Naive thymus-derived CD8-positive, alpha-beta T cell (primary cell): ENCODE measurements around the gene USO1. TPM values are rescaled to one million over a fixed set of nuclear protein-coding genes. Genes with fewer than 3 reads are reported as not detected.
"Not testable (repeated sequence)": the region's sequence is repeated elsewhere in the genome, so short reads cannot be mapped to it uniquely, and the experiment has no call there.

Source experiments
- ATAC-seq, 2 donors: fragments of 150-1000 bp; cut with Tn5 transposase in 1 of 2; sonication (Bioruptor Pico), chemical (Tn5 transposase) in 1 of 2; 1 replicate in 1 of 2; 2 replicates in 1 of 2; pipeline ENCODE4 v1.10.0; 2021; ENCODE audit warnings: mild to moderate bottlenecking in 2 of 2, moderate library complexity in 2 of 2
- POLR2A ChIA-PET: fragments of 350-600 bp; sonication (Branson Sonifier 250); formaldehyde crosslinking; loops from one replicate; lab custom pipeline; 2021; ENCODE audit warnings: antibody characterized with exemption; lab: Charles Lee
- DNase-seq, 10 donors: peaks; one replicate each; pipeline versions ENCODE4 v3.0.0 to v3.0.0-alpha.2; 2020 to 2022
- H3K27ac Mint-ChIP-seq, 10 donors: one replicate each; pipeline ENCODE4 v1.8.0; 2020 to 2022; ENCODE audit warnings: mild to moderate bottlenecking in 10 of 10, mixed read lengths in 10 of 10, moderate library complexity in 4 of 10, inconsistent platforms in 1 of 10
- H3K27me3 Mint-ChIP-seq, 5 donors: one replicate each; pipeline ENCODE4 v1.8.0; 2021 to 2022; ENCODE audit warnings: mixed read lengths in 5 of 5
- H3K36me3 Mint-ChIP-seq, 3 donors: one replicate each; pipeline ENCODE4 v1.8.0; 2020 to 2022; ENCODE audit warnings: mixed read lengths in 3 of 3, mild to moderate bottlenecking in 2 of 3, inconsistent platforms in 1 of 3
- H3K4me1 Mint-ChIP-seq, 4 donors: one replicate each; pipeline ENCODE4 v1.8.0; 2021 to 2022; ENCODE audit warnings: mixed read lengths in 4 of 4
- H3K4me3 Mint-ChIP-seq, 10 donors: one replicate each; pipeline ENCODE4 v1.8.0; 2020 to 2022; ENCODE audit warnings: mild to moderate bottlenecking in 10 of 10, mixed read lengths in 10 of 10, moderate library complexity in 6 of 10, inconsistent platforms in 1 of 10
- H3K9me3 Mint-ChIP-seq, 9 donors: one replicate each; pipeline ENCODE4 v1.8.0; 2020 to 2022; ENCODE audit warnings: mixed read lengths in 9 of 9, mild to moderate bottlenecking in 3 of 9, inconsistent platforms in 1 of 9, moderate library complexity in 1 of 9
- polyA plus RNA-seq, 3 donors: library from polyadenylated mRNA; unstranded; fragments of 300-500 nt; fragmentation: Illumina TruSeq; gene quantifications; one replicate each; pipeline ENCODE4 v1.2.3, GENCODE V29; 2021
- total RNA-seq, 8 experiments: library from RNA in 2 of 8; stranded (reverse) in 2 of 8; gene quantifications; one replicate each; pipeline ENCODE4 v1.2.3 and lab custom pipeline; 2021 to 2026

Gene USO1
- total and polyA plus RNA-seq, 5 experiments from 2014 or later = 22.0 to 36.6 (median 26.5) TPM

DNA sequence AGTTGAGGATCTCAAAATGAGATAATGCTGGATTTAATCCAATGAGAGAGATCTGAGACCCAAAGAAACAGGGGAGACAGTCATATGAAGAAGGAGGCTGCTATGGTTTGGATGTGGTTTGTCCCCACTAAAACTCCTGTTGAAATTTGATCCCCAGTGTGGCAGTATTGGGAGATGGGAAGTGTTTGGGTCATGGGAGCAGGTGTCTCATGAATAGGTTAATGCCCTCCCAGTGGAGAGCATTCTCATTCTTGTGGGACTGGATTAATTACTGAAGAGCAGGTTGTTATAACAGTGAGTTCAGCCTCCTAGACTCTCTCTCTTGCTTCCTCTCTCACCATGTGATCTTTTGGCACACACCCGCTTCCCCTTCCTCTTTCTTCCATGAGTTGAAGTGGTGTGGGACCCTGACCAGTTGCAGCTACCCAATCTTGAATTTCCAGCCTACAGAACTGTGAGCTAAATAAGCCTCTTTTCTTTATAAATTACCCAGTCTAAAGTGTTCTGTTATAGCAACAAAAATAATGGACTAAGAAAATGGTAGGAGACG lies 107.6 kb downstream of the USO1 start:
- H3K4me1 Mint-ChIP-seq = peaks cover 0 to 2% (median 0%) of the 10 kb centered on the region in 4 donors
- H3K4me3 Mint-ChIP-seq = no peak overlapping the region
- no peak overlapping the region for H3K27ac Mint-ChIP-seq
- POLR2A ChIA-PET = no interaction called here
- DNase-seq (no peak), ATAC-seq (no peak)
- no peaks in the 10 kb centered on the region for H3K36me3 Mint-ChIP-seq
- peaks cover 0 to 4% (median 0%) of the 10 kb centered on the region in 5 donors for H3K27me3 Mint-ChIP-seq
- H3K9me3 Mint-ChIP-seq = peaks cover 0 to 10% (median 0%) of the 10 kb centered on the region in 9 donors

- POLR2A ChIA-PET = no interaction called here
- Mint-ChIP-seq H3K36me3 (no peaks in the 10 kb centered on the region), H3K27me3 (peaks cover 0 to 4% (median 0%) of the 10 kb centered on the region in 5 donors), H3K9me3 (peaks cover 0 to 10% (median 0%) of the 10 kb centered on the region in 9 donors), H3K27ac (no peak overlapping the region), H3K4me3 (no peak overlapping the region), H3K4me1 (peaks cover 0 to 2% (median 0%) of the 10 kb centered on the region in 4 donors)
- DNase-seq (no peak), ATAC-seq (no peak)
Measured at GRCh38 chr4:75834095-75834771, 109.9 kb downstream of the USO1 start.

- Mint-ChIP-seq H3K4me3 (no peak overlapping the region), H3K4me1 (peaks cover 0 to 2% (median 0%) of the 10 kb centered on the region in 4 donors), H3K27me3 (peaks cover 0 to 4% (median 0%) of the 10 kb centered on the region in 5 donors), H3K9me3 (peaks cover 0 to 10% (median 0%) of the 10 kb centered on the region in 9 donors), H3K27ac (no peak overlapping the region), H3K36me3 (no peaks in the 10 kb centered on the region)
- no peak for ATAC-seq
- POLR2A ChIA-PET = no interaction called here
- no peak for DNase-seq
Measured at GRCh38 chr4:75834772-75835154, 110.4 kb downstream of the USO1 start.

- ATAC-seq (no peak), DNase-seq (no peak)
- H3K9me3 Mint-ChIP-seq = no peaks in the 10 kb centered on the region
- no peak overlapping the region for H3K4me3 Mint-ChIP-seq
- no peaks in the 10 kb centered on the region for H3K4me1 Mint-ChIP-seq
- no peaks in the 10 kb centered on the region for H3K36me3 Mint-ChIP-seq
- POLR2A ChIA-PET = no interaction called here
- no peak overlapping the region for H3K27ac Mint-ChIP-seq
- H3K27me3 Mint-ChIP-seq = no peaks in the 10 kb centered on the region
Measured at GRCh38 chr4:75841641-75842520, 117.5 kb downstream of the USO1 start.

DNA sequence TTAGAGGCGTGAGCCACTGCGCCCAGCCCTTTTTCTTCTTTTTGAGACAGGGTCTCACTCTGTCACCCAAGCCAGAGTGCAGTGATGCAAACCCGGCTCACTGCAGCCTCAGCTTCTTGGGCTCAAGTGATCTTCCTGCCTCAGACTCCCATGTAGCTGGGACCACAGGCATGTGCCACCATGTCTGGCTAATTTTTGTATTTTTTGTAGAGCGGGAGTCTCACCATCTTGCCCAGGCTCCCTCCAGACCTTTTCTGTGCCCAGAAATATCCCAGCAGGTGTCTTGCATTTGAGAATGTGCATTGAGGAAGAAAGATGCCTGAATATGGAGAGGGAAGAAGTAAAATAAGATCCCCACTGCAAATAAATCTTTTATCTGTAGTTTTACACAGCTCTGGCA lies 119.2 kb downstream of the USO1 start:
- no peak overlapping the region for H3K27ac Mint-ChIP-seq
- H3K36me3 Mint-ChIP-seq = no peaks in the 10 kb centered on the region
- no peaks in the 10 kb centered on the region for H3K9me3 Mint-ChIP-seq
- H3K4me1 Mint-ChIP-seq = peaks cover 0 to 2% (median 0%) of the 10 kb centered on the region in 4 donors
- DNase-seq (no peak), ATAC-seq (no peak)
- no peak overlapping the region for H3K4me3 Mint-ChIP-seq
- peaks cover 0 to 3% (median 0%) of the 10 kb centered on the region in 5 donors for H3K27me3 Mint-ChIP-seq
- POLR2A ChIA-PET = no interaction called here

GRCh38 chr4:75844151-75844662 lies 119.8 kb downstream of the USO1 start:
- DNase-seq = no peak
- Mint-ChIP-seq H3K27ac (no peak overlapping the region), H3K4me3 (no peak overlapping the region), H3K27me3 (peaks cover 0 to 3% (median 0%) of the 10 kb centered on the region in 5 donors), H3K36me3 (no peaks in the 10 kb centered on the region), H3K9me3 (no peaks in the 10 kb centered on the region), H3K4me1 (peaks cover 0 to 2% (median 0%) of the 10 kb centered on the region in 4 donors)
- ATAC-seq = no peak
- POLR2A ChIA-PET = no interaction called here

- Mint-ChIP-seq H3K27me3 (peaks cover 0 to 3% (median 0%) of the 10 kb centered on the region in 5 donors), H3K4me1 (peaks cover 0 to 2% (median 0%) of the 10 kb centered on the region in 4 donors), H3K36me3 (no peaks in the 10 kb centered on the region), H3K27ac (no peak overlapping the region), H3K9me3 (no peaks in the 10 kb centered on the region), H3K4me3 (no peak overlapping the region)
- ATAC-seq (no peak), DNase-seq (no peak)
- POLR2A ChIA-PET = no interaction called here
Measured at GRCh38 chr4:75845992-75846391, 121.6 kb downstream of the USO1 start.

DNA sequence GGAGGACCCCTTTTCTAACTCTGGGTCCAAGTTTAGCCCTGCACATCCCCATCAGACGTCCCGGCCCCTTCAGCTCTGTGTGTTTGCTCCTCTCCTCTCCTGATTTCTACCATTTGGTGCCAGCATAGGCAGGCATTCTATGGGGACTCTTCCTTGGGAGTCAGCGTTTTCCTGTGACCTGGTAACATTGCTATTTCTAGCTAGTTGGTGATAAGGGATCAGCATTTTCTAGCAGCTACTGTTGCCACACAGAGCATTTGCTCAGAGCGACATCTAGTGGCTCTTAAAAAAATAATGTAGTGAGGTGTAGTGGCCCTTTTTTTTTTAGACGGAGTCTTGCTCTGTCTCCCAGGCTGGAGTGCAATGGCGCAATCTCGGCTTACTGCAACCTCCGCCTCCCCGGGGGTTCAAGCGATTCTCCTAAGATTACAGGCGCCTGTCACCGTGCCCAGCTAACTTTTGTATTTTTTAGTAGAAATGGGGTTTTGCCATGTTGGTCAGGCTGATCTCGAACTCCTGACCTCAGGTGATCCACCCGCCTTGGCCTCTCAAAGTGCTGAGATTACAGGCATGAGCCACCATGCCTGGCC lies 123.9 kb downstream of the USO1 start:
- not testable (repeated sequence) for H3K4me3 Mint-ChIP-seq, H3K27ac Mint-ChIP-seq
- peak; percentile 79 to 80 for ATAC-seq

DNA sequence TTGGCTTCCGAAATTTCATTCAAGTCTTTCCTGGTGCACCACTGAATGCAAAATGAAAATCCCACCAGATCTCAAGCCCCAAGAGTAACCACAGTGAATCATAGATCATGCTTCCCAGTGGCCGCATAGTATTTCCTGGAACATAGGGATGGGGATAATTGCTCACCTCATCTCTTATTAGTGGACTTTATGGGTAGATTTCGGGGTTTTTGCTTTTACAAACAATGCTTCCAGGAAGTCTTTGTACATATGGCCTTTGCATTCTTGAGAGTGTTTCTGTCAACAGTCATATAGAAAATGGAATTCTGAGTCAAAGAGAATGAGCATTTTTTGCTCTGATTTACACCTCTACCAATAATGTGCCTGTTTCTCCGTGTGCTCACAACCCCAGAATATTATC lies 124.5 kb downstream of the USO1 start:
- POLR2A ChIA-PET = no interaction called here
- Mint-ChIP-seq H3K4me1 (peaks cover 0 to 2% (median 0%) of the 10 kb centered on the region in 4 donors), H3K9me3 (no peaks in the 10 kb centered on the region)

More for the DNA sequence above, 123.9 kb downstream of the USO1 start:
- H3K4me1 Mint-ChIP-seq, H3K36me3 Mint-ChIP-seq, H3K9me3 Mint-ChIP-seq, POLR2A ChIA-PET: not testable (repeated sequence)
- peak in 5 of 10 donors; percentile 10 to 54 (median 35) for DNase-seq
- peaks cover 3 to 12% (median 6%) of the 10 kb centered on the region in 5 donors for H3K27me3 Mint-ChIP-seq

DNA sequence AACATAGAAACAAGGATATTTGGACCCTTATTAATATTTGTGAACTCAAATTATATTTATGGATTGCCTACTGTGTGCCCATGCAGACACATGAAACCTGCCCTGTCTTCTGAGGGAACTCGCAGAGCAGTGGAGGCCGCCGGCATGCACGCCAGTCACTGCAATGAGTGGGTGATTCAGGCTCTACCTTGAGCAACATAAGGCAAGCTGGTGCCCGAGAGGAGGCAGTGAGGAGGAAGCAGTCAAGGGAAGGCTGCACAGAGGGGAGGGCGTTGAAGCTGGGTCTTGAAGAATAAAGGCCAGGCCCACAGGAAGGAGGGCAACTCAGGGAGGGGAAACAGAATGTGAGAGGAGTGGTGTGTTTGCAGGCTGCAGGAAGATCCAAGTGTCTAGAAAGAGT lies 125.1 kb downstream of the USO1 start:
- DNase-seq (no peak), ATAC-seq (no peak)
- H3K4me1 Mint-ChIP-seq = peaks cover 0 to 2% (median 0%) of the 10 kb centered on the region in 4 donors
- POLR2A ChIA-PET = no interaction called here
- no peak overlapping the region for H3K4me3 Mint-ChIP-seq
- peaks cover 3 to 15% (median 7%) of the 10 kb centered on the region in 5 donors for H3K27me3 Mint-ChIP-seq
- peak overlapping the region in 2 of 10 donors; percentile 18 to 56 for H3K27ac Mint-ChIP-seq
- H3K36me3 Mint-ChIP-seq = no peaks in the 10 kb centered on the region
- no peaks in the 10 kb centered on the region for H3K9me3 Mint-ChIP-seq

More for the DNA sequence above, 124.5 kb downstream of the USO1 start:
- Mint-ChIP-seq H3K27ac (peak overlapping the region in 1 of 10 donors; percentile 56), H3K27me3 (peaks cover 3 to 15% (median 7%) of the 10 kb centered on the region in 5 donors), H3K4me3 (no peak overlapping the region), H3K36me3 (no peaks in the 10 kb centered on the region)
- DNase-seq (no peak), ATAC-seq (no peak)

DNA sequence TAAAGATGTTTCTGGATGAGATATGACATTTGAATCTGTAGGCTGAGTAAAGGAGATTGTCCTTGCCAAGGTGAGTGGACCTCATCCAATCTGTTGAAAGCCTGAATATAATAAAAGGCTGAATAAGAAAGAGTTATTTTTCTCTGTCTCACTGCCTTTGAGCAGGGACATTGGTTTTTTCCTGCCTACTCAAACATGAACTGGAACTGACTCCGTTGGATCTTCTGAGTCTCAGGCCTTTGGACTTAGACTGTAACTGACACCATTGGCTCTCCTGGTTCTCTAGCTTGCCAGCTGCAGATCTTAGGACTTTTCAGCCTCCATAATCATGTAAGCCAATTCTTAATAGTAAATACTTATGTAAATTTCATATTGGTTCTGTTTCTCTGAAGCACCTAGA lies 134.3 kb downstream of the USO1 start:
- Mint-ChIP-seq H3K36me3 (peaks cover 0 to 9% (median 2%) of the 10 kb centered on the region in 3 donors), H3K4me1 (no peaks in the 10 kb centered on the region), H3K9me3 (peaks cover 0 to 5% (median 3%) of the 10 kb centered on the region in 9 donors), H3K4me3 (no peak overlapping the region), H3K27ac (no peak overlapping the region), H3K27me3 (peaks cover 0 to 11% (median 3%) of the 10 kb centered on the region in 5 donors)
- POLR2A ChIA-PET = no interaction called here
- no peak for ATAC-seq
- no peak for DNase-seq

GRCh38 chr4:75860606-75861005 lies 136.2 kb downstream of the USO1 start:
- Mint-ChIP-seq H3K4me3 (no peak overlapping the region), H3K27ac (no peak overlapping the region), H3K36me3 (peaks cover 0 to 9% (median 2%) of the 10 kb centered on the region in 3 donors), H3K4me1 (no peaks in the 10 kb centered on the region), H3K9me3 (peaks cover 0 to 5% (median 3%) of the 10 kb centered on the region in 9 donors), H3K27me3 (peaks cover 0 to 7% (median 3%) of the 10 kb centered on the region in 5 donors)
- POLR2A ChIA-PET = no interaction called here
- no peak for DNase-seq
- no peak for ATAC-seq
